ENCODE measurements around the gene MAST4.
A peak's percentile ranks its signal among the peaks of the same experiment; 100 is the strongest.
"Not testable (repeated sequence)": the region's sequence is repeated elsewhere in the genome, so short reads cannot be mapped to it uniquely, and the experiment has no call there.

The MAST4 gene

DNA sequence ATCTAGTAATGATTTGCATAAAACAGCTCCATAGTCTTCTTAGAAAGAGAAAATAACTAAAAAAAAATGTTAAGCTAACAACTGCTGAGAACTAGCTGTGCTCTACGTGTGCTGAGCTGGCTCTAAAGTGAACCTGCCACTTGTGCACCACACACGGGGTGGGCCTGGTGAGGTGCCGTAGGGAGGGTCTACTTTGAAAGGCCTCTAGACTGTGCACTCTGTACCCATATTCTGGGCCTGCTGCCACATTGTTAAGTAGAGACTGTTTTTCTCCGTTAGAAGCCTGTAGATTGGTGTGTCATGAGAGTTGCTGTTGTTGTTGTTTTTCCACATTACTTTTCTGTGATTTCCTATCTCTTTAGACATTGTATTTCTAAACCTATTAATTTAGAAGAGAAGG lies 506.5 kb downstream of the MAST4 start:
- no peak for DNase-seq

DNA sequence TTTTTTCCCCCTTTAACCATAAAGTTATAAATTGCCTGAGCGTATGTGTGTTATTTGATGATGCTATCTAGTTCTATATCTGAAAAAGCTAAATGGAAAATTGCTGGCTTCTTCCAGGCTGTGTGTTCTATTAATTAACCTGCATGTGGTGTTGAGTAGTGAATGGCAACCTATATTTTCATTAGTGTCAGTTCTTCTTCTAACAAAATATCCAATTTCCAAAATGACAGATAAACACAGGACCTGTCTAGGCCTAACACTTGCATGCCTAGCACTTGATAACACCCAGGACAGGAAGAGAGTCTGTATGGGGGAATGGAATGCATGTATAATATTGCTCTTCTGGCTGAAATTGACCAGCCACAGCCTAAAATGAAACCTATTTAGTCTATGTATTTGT lies 508.7 kb downstream of the MAST4 start:
- no peak for DNase-seq

DNA sequence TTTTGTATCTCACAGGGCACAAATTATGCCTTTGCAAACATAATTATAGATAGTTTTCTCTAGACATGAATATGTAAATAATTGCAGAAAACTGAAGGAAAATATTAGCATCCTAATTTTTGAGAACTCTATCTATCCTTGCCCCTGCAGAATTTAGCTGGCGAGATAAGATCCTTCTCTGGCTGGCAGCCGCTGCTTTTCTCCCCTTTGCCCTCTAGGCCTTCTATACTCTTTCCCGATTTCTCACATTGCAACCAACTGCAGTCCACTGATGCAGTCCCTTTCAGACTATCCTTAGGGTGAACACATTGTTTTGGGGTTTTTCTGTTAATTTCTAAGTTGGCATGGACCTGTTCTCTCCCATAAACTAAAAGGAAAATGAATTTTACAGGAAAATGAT lies 509.1 kb downstream of the MAST4 start:
- DNase-seq = no peak

DNA sequence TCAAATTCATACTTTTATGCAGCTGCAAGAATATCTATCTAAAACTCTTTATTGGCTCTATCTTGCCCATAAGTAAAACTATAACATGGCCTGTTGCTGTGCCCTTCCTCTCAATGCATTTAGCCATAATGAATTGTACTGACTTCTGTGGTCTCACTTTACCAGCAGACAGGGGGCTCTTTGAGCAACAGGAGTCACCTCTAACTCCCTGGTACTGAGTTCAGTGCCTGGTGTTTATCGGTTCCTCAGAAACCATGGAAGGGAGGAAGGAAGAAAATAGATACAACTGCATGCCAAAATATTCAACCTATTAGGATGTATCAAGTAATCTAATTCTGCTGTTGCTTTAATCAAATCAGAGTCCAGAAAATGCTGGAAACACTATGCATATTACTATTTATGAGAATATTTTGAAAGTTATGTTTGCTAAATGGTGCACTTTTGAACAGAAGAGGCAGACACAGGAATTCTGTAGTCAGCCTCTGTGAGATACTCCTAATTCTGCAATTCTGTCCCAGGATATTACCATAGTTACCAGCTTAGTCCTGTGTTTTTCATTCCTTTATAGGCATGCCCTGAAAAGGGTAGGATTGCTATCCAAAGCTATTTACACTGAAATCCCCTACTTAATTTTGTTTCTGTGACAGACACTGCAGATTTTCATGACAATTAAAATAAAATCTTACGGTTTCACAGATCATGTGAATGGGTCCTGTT lies 510.6 kb downstream of the MAST4 start:
- DNase-seq = no peak

DNA sequence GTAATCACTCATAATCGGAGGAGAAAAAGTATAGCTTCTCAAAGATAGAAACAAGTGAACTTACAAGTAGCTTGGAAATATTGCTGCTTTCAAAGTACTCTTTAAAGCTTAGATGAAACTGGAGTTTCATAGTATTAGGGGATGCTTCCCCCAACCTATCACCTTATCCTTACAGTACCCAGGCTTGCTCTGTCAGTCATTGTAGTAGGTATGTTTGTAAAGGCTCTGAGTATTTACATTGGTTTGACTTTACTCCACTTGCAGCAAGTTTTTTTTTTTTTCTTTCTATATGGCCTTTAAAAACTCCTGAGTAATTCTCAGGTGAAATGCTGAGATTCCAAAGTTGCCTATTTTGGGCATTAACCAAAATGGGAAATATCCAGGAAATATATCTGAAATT lies 515.6 kb downstream of the MAST4 start:
- DNase-seq = no peak

DNA sequence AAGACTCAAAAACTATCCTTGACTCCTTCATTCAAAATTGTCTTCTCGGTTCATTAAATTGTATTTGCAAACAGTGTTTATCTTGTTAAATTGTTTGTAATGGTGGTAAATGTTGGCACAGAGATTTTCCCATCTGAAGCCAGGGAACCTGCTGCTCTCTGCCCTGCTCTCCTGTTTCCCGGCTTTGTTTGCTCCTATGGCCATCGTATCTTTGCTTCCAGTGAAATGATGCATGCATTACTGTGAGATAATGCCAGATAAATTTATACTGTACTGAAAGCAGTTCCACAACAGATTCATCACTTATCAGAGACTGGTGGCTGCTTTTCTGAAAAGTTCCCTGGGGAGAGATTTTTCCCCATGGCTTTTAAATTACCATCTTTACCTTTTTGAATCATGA lies 519.1 kb downstream of the MAST4 start:
- DNase-seq = no peak

DNA sequence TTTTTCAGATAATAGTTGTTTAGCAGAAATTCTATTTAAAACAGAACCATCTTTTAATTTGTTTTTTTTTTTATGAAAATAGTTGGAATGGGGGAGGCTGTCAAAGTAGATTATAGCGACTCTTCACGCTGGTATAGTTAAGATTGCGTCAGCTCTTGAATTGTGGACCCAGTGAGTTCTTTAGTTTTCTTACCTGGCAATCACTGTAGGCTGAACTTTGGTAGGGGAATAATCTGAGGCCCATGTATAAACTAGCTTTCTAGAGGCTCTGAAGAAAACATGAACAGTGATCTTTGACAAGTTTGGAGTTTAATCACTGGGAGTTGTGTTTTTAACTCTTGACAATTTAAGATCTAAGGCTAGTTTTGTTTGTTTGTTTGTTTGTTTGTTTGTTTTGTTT lies 519.6 kb downstream of the MAST4 start:
- no peak for DNase-seq

DNA sequence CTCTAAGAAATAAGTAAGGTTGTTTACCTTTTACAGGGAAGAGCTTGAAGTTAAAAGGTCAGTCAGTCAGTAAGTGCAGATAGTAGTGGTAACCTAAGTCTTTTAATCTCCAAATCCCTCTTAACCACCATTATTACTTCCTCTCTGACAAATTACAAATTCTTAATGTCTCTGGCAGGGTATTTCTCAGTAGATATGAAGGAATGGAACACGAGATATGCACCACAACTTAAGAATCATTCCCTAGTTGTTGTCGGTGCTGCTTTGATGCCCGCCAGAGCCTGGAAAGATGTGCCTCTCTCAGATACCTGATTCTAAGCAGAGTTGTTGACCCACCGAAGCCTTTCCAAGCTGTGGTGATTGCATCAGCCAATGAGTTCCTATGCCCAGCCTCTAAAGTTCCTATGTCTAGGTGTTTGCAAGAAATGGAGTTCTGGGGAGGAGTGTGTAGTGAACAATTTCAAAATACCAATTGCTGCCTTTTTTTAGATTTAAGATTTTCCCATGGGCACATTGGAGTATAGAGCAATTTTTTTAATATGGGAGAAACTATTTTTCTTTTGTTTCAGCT lies 521.9 kb downstream of the MAST4 start:
- DNase-seq = no peak

DNA sequence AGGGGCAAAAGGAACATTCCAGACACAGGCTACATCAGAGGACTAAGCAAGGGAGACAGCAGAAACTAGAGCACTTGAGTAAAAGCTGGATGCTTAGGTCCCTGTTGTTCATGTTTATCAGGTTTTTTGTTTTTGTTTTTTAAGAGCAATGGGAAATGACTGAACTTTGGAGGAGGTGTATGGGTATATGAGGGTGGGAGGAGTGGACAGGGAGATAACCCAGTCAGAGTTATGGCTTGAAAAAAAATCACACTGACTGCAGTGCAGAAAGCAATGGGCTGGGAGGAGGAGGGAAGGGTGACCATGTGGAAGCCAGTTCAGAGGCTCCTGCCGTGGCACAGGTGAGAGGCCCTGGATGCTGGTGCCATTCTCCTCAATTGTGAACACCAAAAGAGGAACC lies 522.8 kb downstream of the MAST4 start:
- DNase-seq = no peak

DNA sequence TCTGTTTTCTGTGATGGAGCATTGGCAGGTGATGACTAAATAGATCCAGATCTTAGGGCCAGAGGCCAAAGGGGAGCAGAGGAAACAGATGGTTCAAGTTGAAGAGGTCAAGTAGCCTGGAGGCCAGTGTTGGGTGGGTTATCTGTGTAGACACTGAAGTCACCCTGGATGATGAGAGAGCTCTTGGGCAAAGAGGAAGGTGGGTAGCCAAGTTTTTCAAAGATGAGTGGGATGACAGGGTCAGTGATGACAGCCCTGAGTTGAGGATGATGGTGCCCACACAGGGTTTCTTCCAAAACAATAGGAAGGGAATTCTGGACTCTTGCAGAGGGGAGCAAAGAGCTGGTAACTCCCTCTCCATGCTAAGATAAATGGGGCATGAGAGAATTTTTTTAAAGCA lies 523.8 kb downstream of the MAST4 start:
- no peak for DNase-seq

DNA sequence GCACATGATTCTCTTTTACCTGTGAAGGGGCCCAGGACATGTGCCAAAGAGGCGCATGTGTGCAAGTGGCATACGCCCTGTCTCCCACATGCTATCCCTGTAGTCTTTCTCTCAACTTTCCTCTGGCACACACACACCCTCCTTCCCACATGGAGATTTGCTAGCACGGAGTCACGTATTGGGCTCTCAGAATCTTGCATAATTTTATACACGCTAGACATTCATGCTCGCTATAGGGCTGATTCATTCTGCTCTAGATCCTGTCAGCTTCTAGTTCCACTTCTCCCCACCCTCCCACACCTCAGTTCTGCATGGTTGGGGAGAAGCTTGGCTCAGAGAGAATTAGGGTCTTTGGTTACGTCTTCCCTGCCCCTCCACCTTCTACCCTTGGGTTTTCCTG lies 527.6 kb downstream of the MAST4 start:
- no peak for DNase-seq

DNA sequence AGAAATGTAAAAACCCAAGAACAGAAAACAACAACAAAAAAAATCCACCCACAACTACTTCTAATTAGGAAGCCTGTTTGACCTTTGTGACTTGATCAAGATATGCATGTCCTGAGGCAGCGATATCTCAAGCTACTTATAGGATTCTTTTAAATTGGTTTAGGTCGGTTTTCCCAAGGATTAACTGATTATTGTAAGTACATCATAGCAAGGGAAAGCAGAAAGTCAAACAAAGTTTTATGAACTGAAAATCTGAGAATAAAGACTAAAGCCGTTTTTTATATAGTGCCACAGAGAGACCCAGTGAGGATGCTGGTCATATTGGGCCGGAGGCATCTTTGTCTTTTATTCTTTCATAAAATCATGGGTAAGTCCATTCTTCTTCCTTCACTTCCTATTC lies 528.4 kb downstream of the MAST4 start:
- DNase-seq = no peak

DNA sequence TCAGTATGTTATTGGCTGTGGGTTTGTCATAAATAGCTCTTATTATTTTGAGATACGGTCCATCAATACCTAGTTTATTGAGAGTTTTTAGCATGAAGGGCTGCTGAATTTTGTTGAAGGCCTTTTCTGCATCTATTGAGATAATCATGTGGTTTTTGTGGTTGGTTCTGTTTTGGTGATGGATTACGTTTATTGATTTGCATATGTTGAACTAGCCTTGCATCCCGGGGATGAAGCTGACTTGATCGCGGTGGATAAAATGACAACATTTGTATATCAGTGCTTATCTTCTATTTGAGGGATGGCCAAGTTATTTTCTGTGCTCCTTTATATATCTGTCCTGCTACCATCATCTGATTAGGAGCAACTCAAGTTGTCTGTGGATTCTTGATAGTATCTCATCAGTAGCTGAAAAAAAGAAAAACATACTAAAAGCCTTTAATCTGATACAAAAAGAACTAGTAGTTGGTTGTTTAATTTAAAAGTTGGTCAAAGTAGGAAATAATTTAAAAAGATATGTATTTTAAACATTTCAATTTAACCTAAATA lies 531.2 kb downstream of the MAST4 start:
- DNase-seq = not testable (repeated sequence)

DNA sequence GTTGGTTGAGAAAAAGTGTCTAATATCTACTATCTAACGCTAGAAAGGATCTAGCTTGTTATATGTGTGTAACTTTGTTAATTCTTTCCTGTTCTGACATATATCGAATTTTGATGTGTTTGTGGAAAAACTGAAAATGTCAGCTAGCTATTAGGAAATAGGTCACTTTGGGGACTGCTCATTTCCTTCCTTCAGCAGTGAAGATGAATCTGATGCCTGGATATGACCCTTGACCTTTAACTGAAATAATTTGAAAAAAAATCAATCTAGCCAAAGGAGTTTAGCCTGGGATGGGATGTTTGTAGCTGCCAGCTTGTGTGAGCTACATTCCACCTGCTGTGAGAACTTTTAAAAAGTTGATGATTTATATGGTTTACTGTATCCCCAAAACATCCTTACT lies 533.6 kb downstream of the MAST4 start:
- DNase-seq = no peak

DNA sequence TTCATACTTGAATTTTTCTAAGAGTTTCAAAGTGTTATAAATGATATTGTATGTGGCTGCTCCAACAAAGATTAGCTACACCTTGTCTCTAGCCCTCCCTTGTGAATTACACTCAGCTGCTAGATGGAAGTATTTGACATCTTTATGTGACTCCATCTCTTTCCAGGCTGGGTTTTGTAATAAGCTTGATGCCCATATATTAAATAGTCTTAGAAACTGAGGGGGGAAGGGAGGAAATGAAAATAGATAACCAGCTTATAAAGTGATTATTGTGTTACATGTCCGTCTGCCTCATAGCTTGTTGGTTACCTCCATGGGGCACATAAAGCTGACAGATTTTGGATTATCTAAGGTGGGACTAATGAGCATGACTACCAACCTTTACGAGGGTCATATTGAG lies 537.0 kb downstream of the MAST4 start:
- DNase-seq = no peak

DNA sequence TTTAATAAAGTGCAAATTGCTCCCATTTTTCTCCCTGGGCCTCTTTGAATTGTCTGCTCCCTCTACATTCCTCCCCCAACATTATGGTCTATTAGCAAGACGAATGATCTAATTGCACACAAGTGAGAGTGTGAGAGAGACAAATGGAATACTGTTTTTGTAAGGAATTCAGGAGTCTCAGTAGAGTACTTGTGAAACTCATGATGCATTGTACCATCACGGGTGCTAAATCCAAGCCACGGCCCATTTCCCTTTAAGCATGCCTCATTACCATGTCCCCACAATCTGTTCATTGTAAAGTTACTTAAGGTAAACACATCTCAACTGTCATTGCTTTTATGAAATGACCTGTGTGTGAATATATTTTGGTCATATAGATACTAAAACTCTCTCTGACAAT lies 537.6 kb downstream of the MAST4 start:
- DNase-seq = no peak

DNA sequence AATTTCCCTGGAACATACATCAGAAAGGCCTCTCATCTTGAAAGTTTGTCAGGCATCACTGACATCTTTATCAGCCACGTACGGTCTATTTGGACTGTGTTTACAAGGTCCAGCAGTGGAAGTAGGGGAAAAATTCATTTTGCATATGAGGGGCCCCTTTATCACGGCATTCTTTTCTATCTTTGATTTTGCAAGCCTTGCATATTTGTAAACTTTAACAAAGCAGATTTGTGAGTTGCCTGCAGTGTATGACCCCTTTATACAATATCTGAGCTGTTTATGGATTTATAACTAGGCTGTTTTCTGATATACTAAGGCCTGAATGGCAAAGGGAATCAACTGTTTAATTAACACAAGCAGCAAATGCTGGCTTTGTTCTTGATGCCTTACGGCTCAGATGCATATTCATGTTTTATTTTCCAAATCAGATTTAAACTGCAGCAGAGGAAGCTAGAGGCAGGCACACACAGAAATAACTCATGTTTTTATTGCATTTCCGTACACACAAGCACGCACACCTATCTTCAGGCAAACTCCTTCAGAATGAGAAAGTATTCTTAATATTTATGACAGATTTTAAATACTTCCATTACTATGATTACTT lies 539.3 kb downstream of the MAST4 start:
- DNase-seq = no peak

DNA sequence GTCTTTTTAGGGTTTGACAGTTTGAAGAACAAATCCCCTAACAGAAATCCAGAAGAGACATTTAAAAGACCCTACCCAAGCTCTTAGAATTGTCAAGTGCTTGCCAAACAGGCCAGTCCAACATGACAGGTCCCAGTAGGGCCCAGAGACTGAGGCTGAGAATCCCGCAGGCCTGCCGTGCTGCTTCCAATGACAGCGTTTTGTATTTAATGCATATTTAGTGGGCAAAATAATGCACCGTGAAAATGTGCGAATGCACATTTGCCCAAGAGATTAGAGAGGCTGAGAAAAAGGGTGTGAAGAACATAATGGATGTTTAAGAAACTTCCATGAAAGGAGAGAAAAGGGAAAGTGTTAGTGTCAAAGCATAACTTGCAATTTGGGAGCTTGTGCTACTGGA lies 542.8 kb downstream of the MAST4 start:
- no peak for DNase-seq

DNA sequence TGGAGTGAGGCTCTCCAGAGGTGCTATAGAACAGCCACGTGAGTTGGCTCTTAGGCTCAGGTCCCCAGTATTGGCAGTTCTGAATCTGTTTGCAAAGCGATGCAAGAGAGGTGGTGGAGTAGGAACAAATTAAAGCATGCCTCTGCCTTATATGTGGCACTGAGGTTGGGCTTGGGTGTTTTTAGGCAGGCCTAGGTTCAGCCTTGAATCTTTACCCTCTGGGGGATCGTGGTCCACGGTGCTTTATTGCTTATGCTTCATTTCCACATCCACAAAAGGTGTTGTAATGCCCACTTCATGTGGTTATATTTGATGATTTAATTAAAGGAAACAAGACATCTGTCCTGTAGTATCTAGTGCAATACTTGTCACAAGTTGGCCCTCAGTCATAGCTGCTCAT lies 544.2 kb downstream of the MAST4 start:
- DNase-seq = no peak

DNA sequence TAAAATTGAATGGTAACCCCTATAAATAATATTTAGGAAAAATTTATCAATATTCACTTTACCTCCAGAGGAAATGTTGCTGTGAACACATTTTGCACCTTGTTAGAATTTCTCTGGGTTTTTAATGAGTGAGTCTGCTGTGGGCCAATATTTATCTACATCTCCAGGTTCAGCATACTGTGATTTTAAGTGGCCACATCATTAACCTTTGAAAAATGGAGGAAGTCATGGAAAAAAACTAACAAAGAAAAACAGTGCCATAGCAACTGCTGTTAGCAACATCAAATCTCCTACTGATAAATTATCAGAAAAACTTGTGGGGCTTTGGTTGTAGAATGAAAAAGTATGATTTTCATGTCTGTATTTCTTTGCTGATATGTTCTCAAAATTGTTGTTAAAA lies 545.5 kb downstream of the MAST4 start:
- DNase-seq = no peak

DNA sequence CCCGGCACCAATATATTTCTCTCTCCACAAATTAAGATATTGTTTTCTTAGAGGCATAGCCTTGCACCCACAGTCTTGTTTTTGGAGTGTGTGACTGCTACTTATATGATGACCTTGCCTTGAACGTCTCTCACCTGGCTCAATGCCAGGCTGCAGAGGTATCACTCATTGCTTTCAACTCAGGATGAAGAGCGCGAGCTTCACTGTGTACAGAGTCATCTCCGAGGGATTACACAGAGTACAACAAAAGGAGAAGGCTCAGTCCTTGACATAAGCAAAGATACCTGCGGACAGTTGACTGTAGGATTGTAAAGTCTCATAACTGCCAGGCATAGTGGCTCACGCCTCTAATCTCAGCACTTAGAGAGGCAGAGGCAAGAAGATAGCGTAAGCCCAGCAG lies 546.6 kb downstream of the MAST4 start:
- DNase-seq = no peak

DNA sequence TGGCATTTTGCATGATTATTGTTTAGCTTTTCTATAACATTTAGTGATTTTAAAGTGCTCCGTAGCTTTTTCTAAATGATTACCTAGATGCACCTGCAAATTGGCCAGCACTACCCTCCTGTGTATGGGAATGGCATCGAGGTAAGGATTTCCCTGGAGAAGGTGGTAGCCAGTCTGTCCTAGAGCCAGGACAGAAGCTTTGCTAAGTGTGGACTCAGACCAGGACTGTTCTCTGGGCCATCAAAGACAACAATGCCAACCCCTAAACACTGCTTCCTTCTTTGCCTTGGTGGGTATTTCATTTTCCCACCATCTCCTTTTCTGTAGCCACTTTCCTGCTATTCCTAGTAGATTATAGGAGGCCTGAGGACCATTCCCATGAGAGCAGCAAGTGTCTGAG lies 547.4 kb downstream of the MAST4 start:
- no peak for DNase-seq

DNA sequence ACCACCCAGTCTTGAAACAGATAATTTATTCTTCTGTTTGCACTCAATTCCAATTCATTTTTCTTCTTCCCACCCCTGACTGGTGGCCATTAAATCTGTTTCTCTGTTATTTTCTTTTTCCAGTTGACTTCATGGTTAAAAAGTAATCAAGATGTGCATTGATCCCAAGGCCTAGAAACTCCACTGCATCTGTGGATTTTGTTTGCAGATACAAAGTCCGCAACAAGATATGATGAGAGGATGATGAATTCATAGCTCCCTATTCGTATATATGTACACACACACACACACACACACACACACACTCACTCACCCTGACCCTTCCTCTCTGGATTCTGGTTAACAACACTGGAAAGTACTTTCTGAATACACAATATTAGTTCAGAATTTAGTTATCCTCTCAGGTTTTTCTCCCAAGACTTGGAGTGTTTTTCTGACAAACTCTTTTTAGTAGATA lies 548.0 kb downstream of the MAST4 start:
- no peak for DNase-seq

DNA sequence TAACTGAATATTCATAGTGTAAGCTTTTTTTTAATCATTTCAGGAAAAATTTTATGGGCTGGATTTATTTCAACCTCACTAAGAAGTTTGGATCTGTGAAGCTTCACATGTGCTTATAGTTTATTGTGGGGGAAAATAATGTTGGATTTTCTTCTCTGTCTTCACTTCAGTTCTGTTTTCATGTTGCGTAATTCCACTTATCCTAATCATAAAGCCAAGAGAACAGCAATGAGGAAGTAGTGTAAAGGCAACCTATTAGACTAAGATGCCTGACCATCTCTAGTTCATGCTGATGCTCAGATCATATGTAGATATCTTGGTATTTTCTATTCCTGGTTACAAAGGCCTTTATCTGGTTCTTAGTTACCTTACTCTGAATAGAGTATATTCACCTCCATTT lies 550.4 kb downstream of the MAST4 start:
- DNase-seq = peak; percentile 60 to 72

Data from Kasumi-1 (cell line).